ENCODE measurements around the gene ADAP1. TPM values are rescaled to one million over a fixed set of nuclear protein-coding genes. Genes with fewer than 3 reads are reported as not detected.

The ADAP1 gene
- total and polyA plus RNA-seq, 2 of the 13 experiments (the other 11 are each of a cell fraction or from before 2014, with no cell fraction given), result 10.5 to 24.6 TPM

GRCh38 chr7:879093-879492 lies 75.4 kb downstream of the ADAP1 start (continued):
- no peak for TF ChIP-seq PRDM4 (CRISPR knock-in tag; IDR thresholded peaks at IDR 0.05; ENCODE audit: borderline replicate concordance)
- no peak for TF ChIP-seq CERS6 (CRISPR knock-in tag; IDR thresholded peaks at IDR 0.05)
- TF ChIP-seq HNRNPUL1 (IDR thresholded peaks at IDR 0.05; ENCODE audit: low read depth, low read length), result no peak
- peak; percentile 71 for TF ChIP-seq AGO2 (optimal IDR thresholded peaks at IDR 0.05; ENCODE audit: low read depth, low read length)
- TF ChIP-seq ZC3H13 (CRISPR knock-in tag; IDR thresholded peaks at IDR 0.05), result no peak
- no peak for TF ChIP-seq WIZ (CRISPR knock-in tag; IDR thresholded peaks at IDR 0.05)
- no peak for TF ChIP-seq SP1 (IDR thresholded peaks at IDR 0.05)
- no peak for TF ChIP-seq SP1 (CRISPR knock-in tag; IDR thresholded peaks at IDR 0.05)
- no peak for TF ChIP-seq SRF (IDR thresholded peaks at IDR 0.05; ENCODE audit: low read depth, low read length)
- 0 out of 2 replicates have a peak, but pooled peaks have one; percentile 22 for TF ChIP-seq ZNF687 (CRISPR knock-in tag; IDR thresholded peaks at IDR 0.05)
